Endometrial microvascular endothelial cells (primary cell): ENCODE data around the gene ANTXRL. TPM values are rescaled to one million over a fixed set of nuclear protein-coding genes. Genes with fewer than 3 reads are reported as not detected.
"Not testable (repeated sequence)": the region's sequence is repeated elsewhere in the genome, so short reads cannot be mapped to it uniquely, and the experiment has no call there.

Experiments
- in situ Hi-C: cut with HindIII; loops from 2 replicates; pipeline ENCODE4 v1.10.0; 2017; ENCODE audit warnings: low sequenced_read_pairs, low pct_unique_long_range_greater_than_20kb; ENCODE audit errors: inconsistent ontology term
- total RNA-seq: library from RNA; depleted of rRNA; stranded (reverse); fragments of >200 nt; gene quantifications from one replicate; pipeline ENCODE4 v1.2.3, GENCODE V29; 2015; ENCODE audit errors: inconsistent ontology term

ANTXRL gene
- total RNA-seq, 1 donor from 2014 or later, result not detected

GRCh38 chr10:46290101-46290886 is 3.5 kb downstream of the ANTXRL start:
- in situ Hi-C loops, result no loop called here

GRCh38 chr10:46291817-46292572 is 5.2 kb downstream of the ANTXRL start:
- in situ Hi-C loops, result no loop called here

- in situ Hi-C loops, result no loop called here
Measured at GRCh38 chr10:46292573-46293023, 5.8 kb downstream of the ANTXRL start.

GRCh38 chr10:46293228-46293627 is 6.4 kb downstream of the ANTXRL start:
- in situ Hi-C loops, result no loop called here

- in situ Hi-C loops, result no loop called here
Measured at GRCh38 chr10:46293832-46294640, 7.2 kb downstream of the ANTXRL start.

GRCh38 chr10:46294641-46295220 is 7.9 kb downstream of the ANTXRL start:
- in situ Hi-C loops, result no loop called here

- in situ Hi-C loops, result not testable (repeated sequence)
Measured at GRCh38 chr10:46295350-46296010, 8.7 kb downstream of the ANTXRL start.

- in situ Hi-C loops, result not testable (repeated sequence)
Measured at GRCh38 chr10:46296086-46296485, 9.3 kb downstream of the ANTXRL start.

GRCh38 chr10:46296641-46297141 is 9.9 kb downstream of the ANTXRL start:
- in situ Hi-C loops, result no loop called here

- in situ Hi-C loops, result no loop called here
Measured at GRCh38 chr10:46297406-46298204, 10.8 kb downstream of the ANTXRL start.

- in situ Hi-C loops, result no loop called here
Measured at GRCh38 chr10:46298477-46299285, 11.9 kb downstream of the ANTXRL start.

GRCh38 chr10:46299286-46299535 is 12.4 kb downstream of the ANTXRL start:
- in situ Hi-C loops, result no loop called here

GRCh38 chr10:46299536-46300369 is 13.0 kb downstream of the ANTXRL start:
- in situ Hi-C loops, result no loop called here

GRCh38 chr10:46300370-46300711 is 13.5 kb downstream of the ANTXRL start:
- in situ Hi-C loops, result not testable (repeated sequence)

- in situ Hi-C loops, result no loop called here
Measured at GRCh38 chr10:46301056-46301645, 14.4 kb downstream of the ANTXRL start.
